Diencephalon (tissue), 1 donor: ENCODE results near the gene METAP1D. TPM values are rescaled to one million over a fixed set of nuclear protein-coding genes. Genes with fewer than 3 reads are reported as not detected.

Source experiments
- total RNA-seq: library from RNA; depleted of rRNA; stranded (reverse); fragments of >200 nt; gene quantifications from one replicate; pipeline ENCODE4 v1.2.3, GENCODE V29; 2014

Gene METAP1D
- total RNA-seq: 8.8 TPM

GRCh38 chr2:171999604-172000469 is at the start of gene METAP1D:
TSS of gene METAP1D (plus strand) at chr2:171999953. CDS start at chr2:171999970, 17 bp downstream.

GRCh38 chr2:172085460-172086159 is 85.9 kb downstream of the METAP1D start, which contains the start of gene DLX1:
TSS of gene DLX1 (plus strand) at chr2:172085507. CDS start at chr2:172085678, 171 bp downstream.

GRCh38 chr2:172102391-172103359 is 102.9 kb downstream of the METAP1D start, which contains the start of gene DLX2:
TSS of gene DLX2 (minus strand) at chr2:172102900. CDS start at chr2:172102538, 362 bp downstream.

Other genes with a start within 250 kb of the METAP1D start
- gene SLC25A12, start 105.7 kb upstream of the METAP1D start, total RNA-seq: 74.0 TPM
- 60.9 TPM for gene HAT1, start 77.5 kb upstream of the METAP1D start, total RNA-seq
- 30.9 TPM for gene DLX1, start 85.6 kb downstream of the METAP1D start, total RNA-seq
- gene DLX2, start 102.9 kb downstream of the METAP1D start, total RNA-seq: 5.8 TPM